HG02840 (cell line): ENCODE measurements around the gene MT1F.
"Not testable (repeated sequence)": the region's sequence is repeated elsewhere in the genome, so short reads cannot be mapped to it uniquely, and the experiment has no call there.

Source experiments
- ATAC-seq: cut with Tn5 transposase; IDR thresholded peaks from one replicate; pipeline ENCODE4 v1.9.1; 2021; ENCODE audit warnings: mild to moderate bottlenecking, moderate library complexity, moderate number of reproducible peaks; ENCODE audit not compliant: unreplicated experiment, low FRiP score

MT1F gene

GRCh38 chr16:56669840-56670619 is 12.3 kb downstream of the MT1F start:
- ATAC-seq: no peak

- ATAC-seq: no peak
These were observed 12.8 kb downstream of the MT1F start for GRCh38 chr16:56670620-56670934.

- ATAC-seq: not testable (repeated sequence)
These were observed 13.9 kb downstream of the MT1F start for GRCh38 chr16:56671691-56672090.

GRCh38 chr16:56672171-56672570 is 14.4 kb downstream of the MT1F start:
- not testable (repeated sequence) for ATAC-seq

GRCh38 chr16:56672761-56673536 is 15.2 kb downstream of the MT1F start:
- no peak for ATAC-seq

GRCh38 chr16:56673921-56674320 is 16.2 kb downstream of the MT1F start:
- no peak for ATAC-seq

GRCh38 chr16:56674570-56674969 is 16.8 kb downstream of the MT1F start:
- ATAC-seq: not testable (repeated sequence)

GRCh38 chr16:56675685-56676210 is 18.0 kb downstream of the MT1F start:
- ATAC-seq: no peak

GRCh38 chr16:56677474-56677873 is 19.7 kb downstream of the MT1F start:
- ATAC-seq: no peak

- ATAC-seq: no peak
These were observed 21.4 kb downstream of the MT1F start for GRCh38 chr16:56679078-56679730.

GRCh38 chr16:56679818-56680217 is 22.1 kb downstream of the MT1F start:
- no peak for ATAC-seq

GRCh38 chr16:56681939-56682702 is 24.4 kb downstream of the MT1F start, which contains the start of gene MT1X:
Gene MT1X (plus strand): TSS chr16:56682470. CDS start chr16:56682541, 71 bp downstream.
- ATAC-seq: peak; percentile 93

- peak; percentile 14 for ATAC-seq
These were observed 25.1 kb downstream of the MT1F start for GRCh38 chr16:56682703-56683397.

GRCh38 chr16:56683424-56684172 is 25.8 kb downstream of the MT1F start:
- no peak for ATAC-seq

GRCh38 chr16:56684256-56684925 is 26.6 kb downstream of the MT1F start:
- ATAC-seq: no peak

GRCh38 chr16:56684926-56685590 is 27.3 kb downstream of the MT1F start:
- no peak for ATAC-seq

GRCh38 chr16:56686758-56687157 is 29.0 kb downstream of the MT1F start:
- ATAC-seq: no peak

GRCh38 chr16:56688762-56689161 is 31.0 kb downstream of the MT1F start:
- no peak for ATAC-seq
